H9 (cell line): ENCODE data around the gene KCNIP1. TPM values are rescaled to one million over a fixed set of nuclear protein-coding genes. Genes with fewer than 3 reads are reported as not detected.

Source experiments
- DNase-seq: peaks from one replicate; pipeline ENCODE4 v3.0.0-alpha.2; 2017
- H2AFZ ChIP-seq: one replicate; pipeline ENCODE4 v1.6.1; 2013; ENCODE audit warnings: mild to moderate bottlenecking, low read length, control low read depth, moderate library complexity
- H2AK5ac ChIP-seq: 2 replicates; pipeline ENCODE4 v1.6.1; 2013; ENCODE audit warnings: low read length, control low read depth, mixed read lengths; ENCODE audit not compliant: insufficient read length
- H2BK120ac ChIP-seq: one replicate; pipeline ENCODE4 v1.6.1; 2013; ENCODE audit warnings: low read depth, mild to moderate bottlenecking, low read length, control low read depth, inconsistent platforms; ENCODE audit not compliant: poor library complexity, severe bottlenecking
- H2BK12ac ChIP-seq: 2 replicates; pipeline ENCODE4 v1.6.1; 2013; ENCODE audit warnings: low read length, control low read depth, mixed read lengths, low read depth; ENCODE audit not compliant: insufficient read length
- H2BK15ac ChIP-seq: 2 replicates; pipeline ENCODE4 v1.6.1; 2013; ENCODE audit warnings: low read depth, low read length, control low read depth
- H2BK20ac ChIP-seq: one replicate; pipeline ENCODE4 v1.6.1; 2013; ENCODE audit warnings: low read depth, mild to moderate bottlenecking, low read length, control low read depth, inconsistent platforms; ENCODE audit not compliant: poor library complexity, severe bottlenecking
- H2BK5ac ChIP-seq: 2 replicates; pipeline ENCODE4 v1.6.1; 2013; ENCODE audit warnings: low read length, control low read depth, mixed read lengths; ENCODE audit not compliant: insufficient read length
- H3K14ac ChIP-seq: 2 replicates; pipeline ENCODE4 v1.6.1; 2013; ENCODE audit warnings: low read length, control low read depth; ENCODE audit not compliant: insufficient read depth
- H3K18ac ChIP-seq: 2 replicates; pipeline ENCODE4 v1.6.1; 2013; ENCODE audit warnings: low read depth, mild to moderate bottlenecking, mixed read lengths, low read length, control low read depth; ENCODE audit not compliant: insufficient read length
- H3K23ac ChIP-seq: 2 replicates; pipeline ENCODE4 v1.6.1; 2013; ENCODE audit warnings: low read length, control low read depth, mixed read lengths, low read depth; ENCODE audit not compliant: insufficient read length
- H3K23me2 ChIP-seq: 2 replicates; pipeline ENCODE4 v1.6.1; 2013; ENCODE audit warnings: low read depth, mild to moderate bottlenecking, mixed read lengths, low read length, control low read depth; ENCODE audit not compliant: insufficient read length, poor library complexity, severe bottlenecking
- H3K27ac ChIP-seq: 2 replicates; pipeline ENCODE4 v1.5.1; 2013; ENCODE audit warnings: low read length, control low read depth, mixed read lengths, low read depth; ENCODE audit not compliant: insufficient read length
- H3K27me3 ChIP-seq: 2 replicates; pipeline ENCODE4 v1.6.1; 2013; ENCODE audit warnings: low read length, control low read depth, inconsistent platforms; ENCODE audit not compliant: insufficient read depth
- H3K4ac ChIP-seq: 2 replicates; pipeline ENCODE4 v1.6.1; 2013; ENCODE audit warnings: low read depth, mild to moderate bottlenecking, control low read depth, inconsistent platforms, low read length, moderate library complexity
- H3K4me1 ChIP-seq: 2 replicates; pipeline ENCODE4 v1.6.1; 2013; ENCODE audit warnings: low read length, control low read depth, inconsistent platforms; ENCODE audit not compliant: insufficient read depth
- H3K4me2 ChIP-seq: 2 replicates; pipeline ENCODE4 v1.6.1; 2013; ENCODE audit warnings: low read length, control low read depth, mixed read lengths; ENCODE audit not compliant: insufficient read length, insufficient read depth
- H3K56ac ChIP-seq: 2 replicates; pipeline ENCODE4 v1.6.1; 2013; ENCODE audit warnings: low read depth, mild to moderate bottlenecking, mixed read lengths, low read length, control low read depth; ENCODE audit not compliant: insufficient read length
- H3K79me1 ChIP-seq: 2 replicates; pipeline ENCODE4 v1.6.1; 2013; ENCODE audit warnings: low read depth, mild to moderate bottlenecking, moderate library complexity, low read length, control low read depth, inconsistent platforms; ENCODE audit not compliant: insufficient read depth, poor library complexity, severe bottlenecking
- H3K79me2 ChIP-seq: 2 replicates; pipeline ENCODE4 v1.6.1; 2013; ENCODE audit warnings: low read length, control low read depth, inconsistent platforms; ENCODE audit not compliant: insufficient read depth
- H3K9ac ChIP-seq: 2 replicates; pipeline ENCODE4 v1.6.1; 2013; ENCODE audit warnings: low read length, control low read depth, mixed read lengths; ENCODE audit not compliant: insufficient read length; ENCODE audit errors: extremely low read depth
- H3K9me3 ChIP-seq: one replicate; pipeline ENCODE4 v1.6.1; 2013; ENCODE audit warnings: low read depth, low read length, inconsistent platforms; ENCODE audit not compliant: control insufficient read depth
- H3T11ph ChIP-seq: one replicate; pipeline ENCODE4 v1.6.1; 2013; ENCODE audit warnings: mild to moderate bottlenecking, low read length, control low read depth, inconsistent platforms
- H4K20me1 ChIP-seq: one replicate; pipeline ENCODE4 v1.6.1; 2013; ENCODE audit not compliant: control insufficient read depth, insufficient read length, insufficient read depth
- H4K5ac ChIP-seq: 2 replicates; pipeline ENCODE4 v1.6.1; 2013; ENCODE audit warnings: low read depth, mild to moderate bottlenecking, mixed read lengths, low read length, control low read depth; ENCODE audit not compliant: insufficient read length
- H4K8ac ChIP-seq: replicated peaks from 2 replicates; pipeline ENCODE4 v1.6.1; 2013; ENCODE audit warnings: low read length, control low read depth, mixed read lengths, low read depth; ENCODE audit not compliant: insufficient read length
- H4K91ac ChIP-seq: 2 replicates; pipeline ENCODE4 v1.6.1; 2013; ENCODE audit warnings: low read depth, mild to moderate bottlenecking, moderate library complexity, mixed read lengths, low read length, control low read depth; ENCODE audit not compliant: insufficient read length
- H3K27ac Mint-ChIP-seq, 3 experiments: 2 replicates in 2 of 3; 3 replicates in 1 of 3; pipeline ENCODE4 v1.8.0; 2020 to 2021; ENCODE audit warnings: mixed read lengths in 3 of 3, mild to moderate bottlenecking in 1 of 3, moderate library complexity in 1 of 3
- H3K27me3 Mint-ChIP-seq: 2 replicates; pipeline ENCODE4 v1.8.0; 2021; ENCODE audit warnings: low read depth, mild to moderate bottlenecking, moderate library complexity, mixed read lengths
- H3K36me3 Mint-ChIP-seq, 3 experiments: 2 replicates in 2 of 3; 3 replicates in 1 of 3; pipeline ENCODE4 v1.8.0; 2020 to 2021; ENCODE audit warnings: low read depth in 3 of 3, mixed read lengths in 3 of 3; ENCODE audit not compliant: insufficient read depth in 1 of 3
- H3K4me1 Mint-ChIP-seq, 2 experiments: 2 replicates each; pipeline ENCODE4 v1.8.0; 2020; ENCODE audit warnings: mixed read lengths in 2 of 2
- H3K4me3 Mint-ChIP-seq, 2 experiments: 2 replicates in 1 of 2; 3 replicates in 1 of 2; pipeline ENCODE4 v1.8.0; 2020 to 2021; ENCODE audit warnings: mild to moderate bottlenecking in 2 of 2, mixed read lengths in 2 of 2, moderate library complexity in 1 of 2
- H3K9me3 Mint-ChIP-seq, 2 experiments: 2 replicates in 1 of 2; 3 replicates in 1 of 2; pipeline ENCODE4 v1.8.0; 2020; ENCODE audit warnings: mild to moderate bottlenecking in 2 of 2, mixed read lengths in 2 of 2, moderate library complexity in 1 of 2
- WGBS: extraction: QIAGEN DNeasy Blood & Tissue Kit; methylation state at CpG from one replicate; pipeline ENCODE4 v1.1.7; 2013; ENCODE audit warnings: missing lambda C conversion rate, low lambda C conversion rate, mixed read lengths; ENCODE audit not compliant: insufficient read length; ENCODE audit errors: extremely low coverage; 5-methylcytosine and 5-hydroxymethylcytosine counted together
- total RNA-seq: library from RNA; stranded (reverse); gene quantifications from 2 replicates; pipeline ENCODE4 v1.2.1, GENCODE V29; 2021
- TF ChIP-seq, protein P1 (sequence below): fragments of 200-600 bp; sonication (generic); conservative IDR thresholded peaks from 3 replicates; pipeline ENCODE4 v1.8.0; 2021; ENCODE audit warnings: antibody characterized with exemption, mild to moderate bottlenecking

Gene KCNIP1
- total RNA-seq, 1 experiment from 2014 or later: 0.63 TPM

DNA sequence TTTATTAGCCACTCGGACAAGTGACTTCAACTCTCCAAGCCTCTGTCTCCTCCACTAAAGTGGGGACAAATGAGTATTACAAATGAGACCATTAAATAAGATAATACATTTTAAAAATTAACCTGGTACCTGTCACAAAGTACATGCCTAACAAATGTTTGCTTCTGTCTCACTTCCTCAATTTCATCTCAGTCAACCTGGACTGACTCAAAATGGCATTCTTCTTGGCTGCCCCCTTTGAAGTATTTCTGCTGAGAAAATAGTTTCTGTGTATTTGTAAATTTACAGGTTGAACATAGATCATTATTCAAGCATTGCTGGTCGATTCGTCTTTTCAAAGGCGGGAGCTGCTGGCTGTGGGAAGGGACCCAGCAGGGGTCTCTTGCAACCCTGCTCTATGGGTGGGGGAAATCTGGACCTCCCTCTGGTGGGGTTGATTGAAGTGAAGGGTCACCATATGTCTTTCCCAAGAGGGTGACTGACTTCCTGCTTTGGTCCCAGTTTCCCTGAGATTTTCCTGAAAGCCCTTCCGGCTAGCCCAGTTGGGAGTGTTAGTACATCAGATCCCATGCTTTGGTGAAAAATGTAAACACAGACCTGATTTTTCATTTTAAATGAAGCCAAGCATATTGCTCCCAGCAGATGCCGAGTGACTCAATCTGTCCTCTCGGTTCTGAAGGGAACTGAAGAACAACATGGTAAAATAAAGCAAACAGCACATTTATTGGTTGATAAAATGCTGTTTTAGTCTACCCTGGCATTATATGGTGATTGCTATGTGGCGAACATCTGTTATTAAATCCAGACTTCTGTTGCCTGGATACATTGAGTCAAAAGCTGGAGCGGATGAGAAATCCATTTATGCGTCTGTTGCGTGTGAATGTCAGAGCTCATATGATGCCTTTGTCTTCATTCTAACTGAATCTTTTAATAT, 73.0 kb downstream of the KCNIP1 start:
- H3K79me2 ChIP-seq: no peaks in the 10 kb centered on the region
- H3K4me1 Mint-ChIP-seq: peaks cover 12 to 21% of the 10 kb centered on the region in 2 experiments
- peaks cover 12% of the 10 kb centered on the region for H3K27me3 Mint-ChIP-seq
- peaks cover 0 to 14% (median 0%) of the 10 kb centered on the region in 3 experiments; a peak in 4 of 7 replicates for H3K36me3 Mint-ChIP-seq
- H3T11ph ChIP-seq: no peak overlapping the region
- no peaks in the 10 kb centered on the region for H3K9me3 ChIP-seq
- no peak for DNase-seq
- no peak overlapping the region for H3K27ac Mint-ChIP-seq
- no peaks in the 10 kb centered on the region for H3K27me3 ChIP-seq
- no peak overlapping the region for H3K56ac ChIP-seq
- no peak overlapping the region for H3K4me2 ChIP-seq
- H3K27ac ChIP-seq: no peak overlapping the region
- TF ChIP-seq, protein P1, sequence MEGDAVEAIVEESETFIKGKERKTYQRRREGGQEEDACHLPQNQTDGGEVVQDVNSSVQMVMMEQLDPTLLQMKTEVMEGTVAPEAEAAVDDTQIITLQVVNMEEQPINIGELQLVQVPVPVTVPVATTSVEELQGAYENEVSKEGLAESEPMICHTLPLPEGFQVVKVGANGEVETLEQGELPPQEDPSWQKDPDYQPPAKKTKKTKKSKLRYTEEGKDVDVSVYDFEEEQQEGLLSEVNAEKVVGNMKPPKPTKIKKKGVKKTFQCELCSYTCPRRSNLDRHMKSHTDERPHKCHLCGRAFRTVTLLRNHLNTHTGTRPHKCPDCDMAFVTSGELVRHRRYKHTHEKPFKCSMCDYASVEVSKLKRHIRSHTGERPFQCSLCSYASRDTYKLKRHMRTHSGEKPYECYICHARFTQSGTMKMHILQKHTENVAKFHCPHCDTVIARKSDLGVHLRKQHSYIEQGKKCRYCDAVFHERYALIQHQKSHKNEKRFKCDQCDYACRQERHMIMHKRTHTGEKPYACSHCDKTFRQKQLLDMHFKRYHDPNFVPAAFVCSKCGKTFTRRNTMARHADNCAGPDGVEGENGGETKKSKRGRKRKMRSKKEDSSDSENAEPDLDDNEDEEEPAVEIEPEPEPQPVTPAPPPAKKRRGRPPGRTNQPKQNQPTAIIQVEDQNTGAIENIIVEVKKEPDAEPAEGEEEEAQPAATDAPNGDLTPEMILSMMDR: no peak
- no peaks in the 10 kb centered on the region for H3K4me1 ChIP-seq
- no peak overlapping the region for H3K4me3 Mint-ChIP-seq
- H2AFZ ChIP-seq: no peak overlapping the region
- H2BK20ac ChIP-seq: no peak overlapping the region
- H4K91ac ChIP-seq: no peak overlapping the region
- H2BK120ac ChIP-seq: no peak overlapping the region
- H2BK15ac ChIP-seq: no peak overlapping the region
- no peaks in the 10 kb centered on the region for H3K23me2 ChIP-seq
- no peak overlapping the region for H3K14ac ChIP-seq
- no peak overlapping the region for H3K18ac ChIP-seq
- H2BK5ac ChIP-seq: no peak overlapping the region
- H3K23ac ChIP-seq: no peak overlapping the region
- WGBS: no CpG with 5 or more reads among the region's 11 CpGs
- no peak overlapping the region for H3K4ac ChIP-seq
- no peak overlapping the region for H3K9ac ChIP-seq
- peaks cover 12 to 15% of the 10 kb centered on the region in 2 experiments for H3K9me3 Mint-ChIP-seq
- no peaks in the 10 kb centered on the region for H3K79me1 ChIP-seq
- no peak overlapping the region for H2BK12ac ChIP-seq
- H4K5ac ChIP-seq: no peak overlapping the region
- H2AK5ac ChIP-seq: no peak overlapping the region
- H4K20me1 ChIP-seq: no peaks in the 10 kb centered on the region
- no peak overlapping the region for H4K8ac ChIP-seq
